Measurements from ENCODE around the gene CDK14.

GRCh38 chr7:91135300-91135699, 539.2 kb downstream of the CDK14 start:
- TF ChIP-seq, protein P1, sequence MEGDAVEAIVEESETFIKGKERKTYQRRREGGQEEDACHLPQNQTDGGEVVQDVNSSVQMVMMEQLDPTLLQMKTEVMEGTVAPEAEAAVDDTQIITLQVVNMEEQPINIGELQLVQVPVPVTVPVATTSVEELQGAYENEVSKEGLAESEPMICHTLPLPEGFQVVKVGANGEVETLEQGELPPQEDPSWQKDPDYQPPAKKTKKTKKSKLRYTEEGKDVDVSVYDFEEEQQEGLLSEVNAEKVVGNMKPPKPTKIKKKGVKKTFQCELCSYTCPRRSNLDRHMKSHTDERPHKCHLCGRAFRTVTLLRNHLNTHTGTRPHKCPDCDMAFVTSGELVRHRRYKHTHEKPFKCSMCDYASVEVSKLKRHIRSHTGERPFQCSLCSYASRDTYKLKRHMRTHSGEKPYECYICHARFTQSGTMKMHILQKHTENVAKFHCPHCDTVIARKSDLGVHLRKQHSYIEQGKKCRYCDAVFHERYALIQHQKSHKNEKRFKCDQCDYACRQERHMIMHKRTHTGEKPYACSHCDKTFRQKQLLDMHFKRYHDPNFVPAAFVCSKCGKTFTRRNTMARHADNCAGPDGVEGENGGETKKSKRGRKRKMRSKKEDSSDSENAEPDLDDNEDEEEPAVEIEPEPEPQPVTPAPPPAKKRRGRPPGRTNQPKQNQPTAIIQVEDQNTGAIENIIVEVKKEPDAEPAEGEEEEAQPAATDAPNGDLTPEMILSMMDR (IDR thresholded peaks at IDR 0.05), result no peak
- no peak for TF ChIP-seq POLR2A (IDR thresholded peaks at IDR 0.05)

Measured in heart left ventricle (tissue), 13 donors.